Esophagus squamous epithelium (tissue), 5 donors: ENCODE measurements around the gene RIN3. TPM values are rescaled to one million over a fixed set of nuclear protein-coding genes. Genes with fewer than 3 reads are reported as not detected.

Experiments used
- DNase-seq: peaks from one replicate; lab custom pipeline; 2025; lab: John Stamatoyannopoulos, UW
- H3K27ac ChIP-seq, 4 donors: fragments of 200-600 bp; sonication (generic); one replicate each; pipeline ENCODE4 v1.5.1; 2016 to 2019; ENCODE audit warnings: mild to moderate bottlenecking in 1 of 4
- H3K27me3 ChIP-seq, 4 donors: fragments of 200-600 bp; sonication (generic); 1 replicate in 3 of 4; 2 replicates in 1 of 4; pipeline versions ENCODE4 v1.5.1 to v1.6.0; 2017 to 2021; ENCODE audit warnings: antibody characterized with exemption in 1 of 4
- H3K36me3 ChIP-seq, 3 donors: fragments of 200-600 bp; sonication (generic); one replicate each; pipeline ENCODE4 v1.5.1; 2016 to 2019
- H3K4me1 ChIP-seq, 3 donors: fragments of 200-600 bp; sonication (generic); one replicate each; pipeline ENCODE4 v1.5.1; 2017 to 2019
- H3K4me3 ChIP-seq, 4 donors: fragments of 200-600 bp; sonication (generic); 1 replicate in 3 of 4; 2 replicates in 1 of 4; pipeline ENCODE4 v1.5.1; 2016 to 2019; ENCODE audit warnings: mild to moderate bottlenecking in 2 of 4, moderate library complexity in 1 of 4
- H3K9me3 ChIP-seq, 3 donors: fragments of 200-600 bp; sonication (generic); one replicate each; pipeline ENCODE4 v1.5.1; 2016 to 2019
- CTCF ChIP-seq, 6 experiments: fragments of 450-650 bp in 4 of 6; fragments of 200-600 bp in 2 of 6; sonication (generic) in 2 of 6; IDR thresholded peaks; one replicate each; pipeline ENCODE4 v1.5.1; 2016 to 2019; ENCODE audit warnings: antibody characterized with exemption in 6 of 6, mild to moderate bottlenecking in 4 of 6, moderate library complexity in 4 of 6
- POLR2A ChIP-seq, 4 donors: fragments of 450-650 bp; IDR thresholded peaks; one replicate each; pipeline ENCODE4 v1.6.1; 2017; ENCODE audit warnings: antibody characterized with exemption in 4 of 4, mild to moderate bottlenecking in 4 of 4, moderate library complexity in 3 of 4
- WGBS, 2 donors: methylation state at CpG; one replicate each; pipeline ENCODE4 v1.1.5; 2018; 5-methylcytosine and 5-hydroxymethylcytosine counted together
- intact Hi-C: fragments of 100-400 bp; cut with DNase I; formaldehyde crosslinking; loops from one replicate; pipeline ENCODE4 v1.15.0; 2022
- total RNA-seq, 4 donors: library from RNA; depleted of rRNA; stranded (reverse); fragments of >200 nt; gene quantifications; one replicate each; pipeline ENCODE4 v1.1.0, GENCODE V29; 2016
- donor health status: DM: yes; HTN: yes; CAD: no.

The RIN3 gene
- total RNA-seq, 4 donors from 2014 or later = 1.9 to 9.7 (median 4.4) TPM

- 78 to 85% methylated on average over 5 to 7 of the region's 7 CpGs for WGBS, 2 donors
- peak overlapping the region in 3 of 4 donors; percentile 47 to 59 (median 50) for H3K27ac ChIP-seq
- no peak for DNase-seq
- H3K9me3 ChIP-seq = no peaks in the 10 kb centered on the region
- no peak for TF ChIP-seq POLR2A (IDR thresholded peaks at IDR 0.05)
- no peak for TF ChIP-seq CTCF (IDR thresholded peaks at IDR 0.05)
- no peaks in the 10 kb centered on the region for H3K27me3 ChIP-seq
- H3K4me1 ChIP-seq = peaks cover 0 to 36% (median 25%) of the 10 kb centered on the region in 3 donors
- no peak overlapping the region for H3K4me3 ChIP-seq
- H3K36me3 ChIP-seq = peaks cover 0 to 9% (median 0%) of the 10 kb centered on the region in 3 donors
- intact Hi-C loops = no loop called here
Measured at GRCh38 chr14:92586963-92587699, 73.5 kb downstream of the RIN3 start.

GRCh38 chr14:92587700-92588085 lies 74.1 kb downstream of the RIN3 start:
- Histone ChIP-seq H3K4me3 (no peak overlapping the region), H3K27ac (peak overlapping the region in 3 of 4 donors; percentile 47 to 59 (median 50)), H3K36me3 (peaks cover 0 to 7% (median 0%) of the 10 kb centered on the region in 3 donors), H3K27me3 (no peaks in the 10 kb centered on the region), H3K4me1 (peaks cover 0 to 36% (median 25%) of the 10 kb centered on the region in 3 donors), H3K9me3 (no peaks in the 10 kb centered on the region)
- intact Hi-C loops = no loop called here
- TF ChIP-seq CTCF (IDR thresholded peaks at IDR 0.05) (no peak), POLR2A (IDR thresholded peaks at IDR 0.05) (no peak)
- 77 to 90% methylated on average over 2 of the region's 2 CpGs for WGBS, 2 donors
- DNase-seq = no peak

GRCh38 chr14:92589213-92589852 lies 75.8 kb downstream of the RIN3 start:
- Histone ChIP-seq H3K9me3 (no peaks in the 10 kb centered on the region), H3K4me1 (peaks cover 0 to 34% (median 25%) of the 10 kb centered on the region in 3 donors), H3K4me3 (no peak overlapping the region), H3K27ac (no peak overlapping the region), H3K27me3 (no peaks in the 10 kb centered on the region), H3K36me3 (no peaks in the 10 kb centered on the region)
- intact Hi-C loops = no loop called here
- no peak for DNase-seq
- 77 to 93% methylated on average over 4 to 5 of the region's 5 CpGs for WGBS, 2 donors
- TF ChIP-seq POLR2A (IDR thresholded peaks at IDR 0.05) (no peak), CTCF (IDR thresholded peaks at IDR 0.05) (peak in 3 of 6 experiments; percentile 21 to 40 (median 33))

- no peak for TF ChIP-seq CTCF (IDR thresholded peaks at IDR 0.05)
- no peak for TF ChIP-seq POLR2A (IDR thresholded peaks at IDR 0.05)
- WGBS, 2 donors = 85 to 96% methylated on average over 2 of the region's 2 CpGs
- H3K27me3 ChIP-seq = no peaks in the 10 kb centered on the region
- no peak overlapping the region for H3K4me3 ChIP-seq
- intact Hi-C loops = no loop called here
- no peak overlapping the region for H3K27ac ChIP-seq
- no peaks in the 10 kb centered on the region for H3K36me3 ChIP-seq
- peaks cover 0 to 26% (median 25%) of the 10 kb centered on the region in 3 donors for H3K4me1 ChIP-seq
- H3K9me3 ChIP-seq = no peaks in the 10 kb centered on the region
- DNase-seq = no peak
Measured at GRCh38 chr14:92590176-92590575, 76.6 kb downstream of the RIN3 start.

- H3K9me3 ChIP-seq = no peaks in the 10 kb centered on the region
- H3K4me3 ChIP-seq = no peak overlapping the region
- intact Hi-C loops = no loop called here
- peaks cover 0 to 18% (median 17%) of the 10 kb centered on the region in 3 donors for H3K4me1 ChIP-seq
- no peaks in the 10 kb centered on the region for H3K36me3 ChIP-seq
- H3K27ac ChIP-seq = no peak overlapping the region
- no peak for DNase-seq
- 48 to 50% methylated on average over 2 of the region's 2 CpGs for WGBS, 2 donors
- no peaks in the 10 kb centered on the region for H3K27me3 ChIP-seq
- no peak for TF ChIP-seq CTCF (IDR thresholded peaks at IDR 0.05)
- TF ChIP-seq POLR2A (IDR thresholded peaks at IDR 0.05) = no peak
Measured at GRCh38 chr14:92590941-92591340, 77.4 kb downstream of the RIN3 start.
